ENCODE data around the gene MORC2.
A peak's percentile ranks its signal among the peaks of the same experiment; 100 is the strongest.

Gene MORC2

DNA sequence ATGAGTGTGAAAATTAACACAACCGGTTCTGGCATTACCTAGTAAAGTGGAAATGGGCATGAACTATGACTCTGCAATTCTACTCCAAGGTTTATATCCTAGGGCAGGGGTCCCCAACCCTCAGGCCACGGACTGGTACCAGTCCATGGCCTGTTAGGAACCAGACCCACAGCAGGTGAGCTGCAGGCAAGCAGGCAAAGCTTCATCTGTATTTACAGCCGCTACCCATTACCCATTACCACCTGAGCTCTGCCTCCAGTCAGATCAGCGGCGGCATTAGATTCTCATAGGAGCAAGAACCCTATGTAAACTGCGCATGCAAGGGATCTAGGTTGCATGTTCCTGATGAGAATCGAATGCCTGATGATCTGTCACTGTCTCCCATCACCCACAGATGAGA lies 49.8 kb downstream of the MORC2 start:
- DNase-seq = no peak

GRCh38 chr22:30910358-30910757 lies 58.2 kb downstream of the MORC2 start:
- no peak for DNase-seq

- no peak for DNase-seq
Observed at GRCh38 chr22:30909306-30909705, 59.3 kb downstream of the MORC2 start.

DNA sequence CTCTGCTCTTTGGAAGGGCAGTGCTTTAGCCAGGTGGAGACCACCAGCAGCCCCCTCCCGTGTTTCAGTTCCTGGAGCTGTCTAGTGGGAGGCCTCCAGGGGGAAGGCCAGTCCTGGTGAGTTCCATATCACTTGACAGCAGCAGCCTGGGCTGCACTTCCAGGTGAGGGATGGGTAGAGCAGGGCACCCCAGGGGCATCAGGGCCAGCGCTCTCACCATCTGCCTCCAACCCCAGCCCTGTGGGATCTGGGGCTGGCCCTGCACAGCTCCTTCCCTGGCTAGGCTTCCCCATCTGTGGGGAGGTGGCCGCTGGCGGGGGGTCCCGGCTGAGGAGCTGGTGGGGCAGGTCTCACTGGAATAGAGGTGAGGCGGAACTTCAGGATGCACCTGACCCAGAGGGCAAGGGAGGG lies 60.5 kb downstream of the MORC2 start:
- DNase-seq = no peak

DNA sequence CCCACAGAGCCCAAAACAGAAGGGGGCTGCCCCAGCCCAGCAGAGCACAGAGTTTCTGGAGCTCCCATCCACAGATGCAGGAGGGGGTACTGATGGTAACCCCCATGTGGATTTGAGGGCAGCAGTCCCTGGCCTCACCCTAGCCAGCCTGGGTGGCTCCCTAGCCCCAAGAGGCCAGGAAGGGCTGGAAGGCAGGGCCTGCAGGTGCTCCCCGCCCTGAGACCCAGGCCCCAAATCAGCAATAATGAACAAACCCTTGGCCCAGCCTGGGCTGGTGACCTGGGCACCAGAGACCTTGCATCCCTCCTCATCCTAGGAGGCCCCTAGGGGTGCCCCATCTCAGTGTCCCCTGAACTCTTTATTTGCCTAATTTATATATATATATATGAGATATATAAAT lies 61.6 kb downstream of the MORC2 start:
- no peak for DNase-seq

DNA sequence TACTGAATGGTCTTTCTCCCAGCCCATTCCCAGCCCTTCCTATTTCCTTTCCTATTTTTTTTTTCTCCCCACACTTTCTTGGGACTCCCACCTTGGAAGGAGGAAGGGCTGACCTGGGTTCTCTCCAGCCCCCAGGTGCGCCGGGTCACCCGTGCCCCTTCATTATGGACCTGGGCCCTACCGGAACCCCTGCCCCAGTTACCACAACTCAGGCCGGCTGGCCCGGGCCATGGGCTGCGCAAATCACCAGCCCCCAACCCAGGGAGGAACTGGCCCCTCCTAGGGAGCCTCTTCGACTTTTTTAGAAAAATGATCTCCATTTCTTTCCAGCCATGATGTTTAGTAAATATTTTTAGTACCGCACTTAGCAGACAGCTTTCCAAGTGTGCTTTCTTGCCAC lies 62.2 kb downstream of the MORC2 start:
- no peak for DNase-seq

- no peak for DNase-seq
Observed at GRCh38 chr22:30905696-30906341, 62.8 kb downstream of the MORC2 start.

GRCh38 chr22:30903876-30904460 lies 64.6 kb downstream of the MORC2 start:
- DNase-seq = no peak

DNA sequence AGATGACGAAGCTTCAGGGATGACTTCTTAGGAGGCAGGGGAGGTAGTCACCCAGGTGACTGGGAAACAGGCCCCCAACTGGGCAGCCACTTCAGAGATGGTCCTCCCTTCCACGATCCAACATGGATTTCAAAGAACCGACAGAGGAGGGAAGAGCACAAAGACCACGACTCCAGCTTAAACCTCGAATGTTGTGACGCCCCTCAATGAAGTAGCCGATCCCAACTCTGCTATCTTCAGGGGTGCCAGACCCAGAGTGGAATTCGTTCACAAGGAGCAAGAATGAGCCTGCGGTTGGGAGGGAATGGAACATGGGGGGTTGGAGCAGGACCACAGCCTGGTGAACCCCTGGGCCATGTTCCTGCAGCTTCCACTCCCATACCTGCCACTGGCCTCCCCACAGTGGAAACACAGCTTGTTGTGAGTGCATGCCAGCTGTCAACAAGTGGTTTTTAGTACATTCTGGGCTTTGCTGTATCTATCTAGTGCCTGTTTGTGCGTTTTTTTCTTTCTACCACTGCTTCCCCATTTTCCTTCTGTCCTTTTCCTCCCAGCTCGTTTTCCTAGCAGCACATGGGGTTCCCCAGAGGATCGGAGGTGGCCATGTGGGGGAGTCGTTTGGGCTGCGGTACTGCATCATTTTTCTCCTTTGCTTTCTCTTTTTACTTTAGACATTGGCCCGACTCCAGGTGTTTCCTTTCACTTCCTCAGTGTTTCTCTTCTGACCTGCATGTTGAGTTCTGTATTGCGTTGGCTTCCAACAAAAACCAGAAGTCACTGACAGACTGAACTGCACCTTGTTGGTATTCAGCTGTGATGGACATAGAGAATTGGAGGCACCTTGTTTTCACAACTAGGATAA lies 65.8 kb downstream of the MORC2 start:
- no peak for DNase-seq

DNA sequence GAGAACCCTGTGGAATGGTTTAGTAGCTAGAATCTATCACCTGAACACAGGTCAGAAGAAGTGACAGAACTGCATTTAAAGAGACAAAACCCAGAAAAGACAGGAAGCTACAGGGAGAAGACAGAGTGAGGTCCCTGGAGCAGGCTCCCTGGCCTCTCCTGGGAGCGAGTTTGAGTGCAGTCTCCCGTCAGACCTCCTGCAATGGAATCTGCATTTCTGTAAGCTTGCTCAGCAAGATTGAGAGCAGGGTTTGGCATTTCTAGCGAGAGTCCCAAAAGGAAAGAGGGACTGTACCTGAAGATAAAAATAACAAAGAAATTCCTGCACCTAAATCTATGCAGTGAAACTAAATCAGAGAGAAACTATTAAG lies 74.2 kb downstream of the MORC2 start:
- DNase-seq = no peak

- no peak for DNase-seq
Observed at GRCh38 chr22:30893434-30894370, 74.9 kb downstream of the MORC2 start.

- DNase-seq = no peak
Observed at GRCh38 chr22:30892731-30893221, 75.8 kb downstream of the MORC2 start.

- DNase-seq = no peak
Observed at GRCh38 chr22:30892286-30892685, 76.3 kb downstream of the MORC2 start.

GRCh38 chr22:30891781-30892180 lies 76.8 kb downstream of the MORC2 start:
- no peak for DNase-seq

DNA sequence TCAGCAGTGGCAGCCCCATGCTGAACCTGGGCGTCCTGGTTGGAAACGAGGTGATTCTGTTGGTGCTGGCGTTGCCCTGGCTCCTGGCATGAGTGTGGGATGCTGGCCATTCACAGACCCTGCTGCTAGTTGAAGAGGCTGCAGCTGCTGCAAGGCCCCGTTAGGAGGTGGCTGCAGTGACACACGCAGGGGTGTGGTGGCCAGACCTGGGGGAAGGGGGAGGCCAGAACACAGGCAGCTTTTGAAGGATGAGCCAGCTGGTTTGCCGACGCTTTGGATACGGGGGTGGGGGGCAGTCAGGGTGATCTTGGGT lies 77.2 kb downstream of the MORC2 start:
- DNase-seq = no peak

GRCh38 chr22:30890686-30891442 lies 77.7 kb downstream of the MORC2 start:
- peak; percentile 28 for DNase-seq

DNA sequence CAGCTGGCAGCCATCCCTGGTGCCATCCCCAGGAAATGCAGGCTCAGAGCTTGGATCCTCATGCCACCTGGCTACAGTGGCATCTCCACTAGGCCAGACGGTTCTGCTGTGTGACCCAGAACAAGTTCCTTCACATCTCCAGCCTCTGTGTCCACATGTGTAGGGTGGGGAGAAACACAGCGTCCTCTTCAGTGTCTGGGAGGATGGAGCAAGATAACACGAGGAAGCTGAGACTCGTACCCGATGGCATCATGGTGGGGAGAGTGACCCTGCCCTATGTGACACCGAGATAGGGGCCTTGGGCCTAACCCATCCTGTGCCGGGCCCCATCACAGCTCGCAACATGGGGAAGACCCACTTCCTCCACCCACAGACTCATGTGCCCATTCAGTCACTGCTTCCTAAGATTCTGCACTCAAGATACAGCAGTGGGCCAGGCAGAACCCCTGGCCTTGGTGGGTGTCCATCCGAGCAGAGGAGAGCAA lies 78.5 kb downstream of the MORC2 start:
- no peak for DNase-seq

GRCh38 chr22:30889268-30889995 lies 79.1 kb downstream of the MORC2 start:
- no peak for DNase-seq

DNA sequence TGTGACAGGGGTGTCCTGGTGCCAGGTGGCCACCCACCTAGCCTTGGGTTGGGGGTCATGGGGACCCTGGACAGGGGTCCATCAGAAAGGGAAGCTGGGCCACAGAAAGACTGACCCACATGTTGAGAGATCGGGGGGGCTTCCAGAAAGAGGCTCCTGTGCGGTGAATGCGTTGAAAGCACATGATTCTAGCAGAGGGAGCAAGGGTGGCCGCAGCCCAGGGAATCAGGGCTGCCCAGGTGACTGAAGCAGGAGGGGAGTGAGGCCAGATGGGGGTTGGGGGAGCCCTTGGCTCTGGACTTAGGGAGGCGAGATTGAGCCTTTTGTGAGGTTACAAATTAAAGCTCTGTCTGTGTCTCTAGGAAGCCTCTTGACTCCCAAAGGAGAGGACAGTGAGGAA lies 80.7 kb downstream of the MORC2 start:
- no peak for DNase-seq

DNA sequence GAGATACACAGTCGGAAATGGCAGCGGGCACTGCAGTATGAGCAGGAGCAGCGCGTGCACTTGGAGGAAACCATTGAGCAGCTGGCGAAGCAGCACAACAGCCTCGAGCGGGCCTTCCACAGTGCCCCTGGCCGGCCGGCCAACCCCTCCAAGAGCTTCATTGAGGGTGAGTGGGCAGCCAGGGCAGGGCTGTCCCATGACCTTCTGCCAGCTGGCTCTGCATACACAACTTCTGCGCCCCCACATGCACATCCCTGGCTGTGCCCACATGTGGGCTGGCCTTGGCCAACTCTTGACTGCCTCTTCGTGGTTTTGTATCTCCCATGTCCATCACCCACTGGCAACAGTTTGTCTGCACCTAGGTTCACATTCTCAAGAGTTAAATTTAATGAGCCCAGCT lies 81.1 kb downstream of the MORC2 start:
- DNase-seq = no peak

DNA sequence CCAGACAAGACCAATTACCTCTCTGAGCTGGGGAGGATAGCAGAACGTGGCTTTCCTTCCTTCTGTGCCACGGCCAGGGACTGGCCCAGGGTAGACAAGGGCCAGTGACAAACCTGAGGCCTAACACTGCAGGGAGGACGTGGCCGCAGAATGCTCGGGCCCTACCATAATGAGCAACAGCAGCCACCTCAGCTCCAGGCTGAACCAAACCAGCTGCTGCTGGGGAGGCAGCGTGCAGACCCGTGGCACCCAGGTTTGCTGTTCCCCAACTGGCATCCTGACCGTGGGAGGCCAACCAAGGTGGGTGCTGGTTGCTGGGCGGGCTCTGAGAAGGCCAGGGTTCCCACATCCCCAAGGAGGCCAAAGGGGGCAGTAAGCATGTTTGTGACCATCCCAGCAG lies 83.0 kb downstream of the MORC2 start:
- DNase-seq = no peak

GRCh38 chr22:30885001-30885366 lies 83.6 kb downstream of the MORC2 start:
- DNase-seq = no peak

All from activated naive CD4-positive, alpha-beta T cell treated with Interleukin-2 at 50 U/mL for 16 hours (primary cell).